CD4-positive, alpha-beta T cell treated with Interferon gamma for 1 hour (primary cell): ENCODE measurements around the gene BLMH.
"Not testable (repeated sequence)": the region's sequence is repeated elsewhere in the genome, so short reads cannot be mapped to it uniquely, and the experiment has no call there.

Experiments used
- DNase-seq: peaks from one replicate; pipeline ENCODE4 v3.0.0-alpha.2; 2020

Gene BLMH

DNA sequence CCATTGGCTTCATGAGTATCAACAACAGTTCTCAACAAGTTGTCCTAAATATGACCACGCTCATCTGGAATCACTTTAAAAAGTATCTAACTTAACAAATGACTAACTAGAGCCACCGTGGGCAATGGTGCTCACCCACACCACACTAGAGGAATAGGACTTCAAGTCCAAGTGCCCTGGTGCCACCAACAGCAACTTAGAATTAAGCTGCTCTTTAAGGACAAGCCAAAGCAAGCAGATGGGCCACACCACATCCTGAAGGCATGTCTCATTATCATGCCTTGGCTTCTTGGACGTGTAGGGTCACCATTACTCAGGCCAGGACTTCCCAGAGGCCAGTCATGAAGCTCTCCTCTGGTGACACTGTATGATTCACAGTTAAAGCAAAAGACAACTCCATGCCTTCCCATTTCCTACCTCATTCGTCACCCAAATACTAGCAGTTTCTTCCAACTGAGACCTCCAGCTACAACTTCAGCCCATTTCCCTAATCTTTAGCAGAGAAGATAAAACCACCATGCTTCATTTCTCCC, 46.8 kb downstream of the BLMH start:
- no peak for DNase-seq

DNA sequence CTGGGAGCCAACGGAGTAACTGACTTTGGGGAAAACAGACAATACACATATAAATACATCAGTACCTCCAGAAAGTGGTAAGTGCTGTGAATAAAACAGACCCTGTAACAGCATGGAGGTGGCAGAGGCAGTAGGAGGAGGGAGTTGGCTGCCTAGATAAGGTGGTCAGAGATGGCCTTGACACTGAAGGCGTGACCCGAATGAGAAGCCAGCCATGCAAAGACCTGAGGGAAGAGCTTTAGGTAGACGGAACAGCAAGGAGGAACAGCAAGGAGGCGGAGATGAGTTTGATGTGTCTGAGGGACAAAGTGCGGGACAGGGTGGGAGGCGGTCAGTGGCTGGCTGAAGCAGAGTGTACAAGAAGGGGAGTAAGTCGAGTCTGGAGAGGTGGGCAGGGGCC, 48.2 kb downstream of the BLMH start:
- no peak for DNase-seq

DNA sequence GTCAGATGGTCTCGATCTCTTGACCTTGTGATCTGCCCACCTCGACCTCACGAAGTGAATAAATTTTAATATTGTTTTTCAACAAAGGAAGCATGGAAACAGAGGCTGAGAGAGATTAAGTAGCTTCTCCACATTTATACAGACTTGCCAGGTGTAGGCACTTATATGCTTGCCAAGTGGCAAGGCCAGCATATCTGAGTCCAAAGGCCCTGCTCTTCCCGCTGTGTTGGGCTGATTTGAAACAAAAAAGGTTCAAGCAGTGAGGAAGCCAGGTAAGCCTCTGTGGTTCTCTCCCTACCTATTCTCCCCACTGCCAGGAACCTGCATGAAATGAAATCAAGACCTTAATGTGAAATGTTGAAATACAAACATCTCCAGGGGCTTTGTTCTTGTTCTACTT, 48.7 kb downstream of the BLMH start:
- DNase-seq: no peak

DNA sequence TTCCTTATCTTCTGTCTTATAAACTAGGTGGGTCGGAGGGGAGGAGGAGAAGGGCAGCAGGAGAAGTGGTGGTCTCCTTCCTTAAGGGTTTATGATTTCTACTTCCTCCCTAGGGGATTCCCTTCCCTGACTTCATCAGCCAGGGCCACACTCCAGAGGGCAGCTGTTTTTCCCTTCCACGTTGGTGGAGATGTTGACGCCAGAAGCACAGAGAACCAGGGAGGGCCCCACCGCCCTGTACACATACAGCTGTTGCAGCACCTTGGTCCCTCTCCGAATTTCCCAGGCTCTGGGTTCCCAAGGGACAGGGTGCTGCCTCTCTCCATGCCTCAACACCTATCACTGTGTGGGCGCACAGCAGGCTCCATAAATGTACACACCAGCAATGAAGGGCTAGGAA, 50.7 kb downstream of the BLMH start:
- DNase-seq: no peak

DNA sequence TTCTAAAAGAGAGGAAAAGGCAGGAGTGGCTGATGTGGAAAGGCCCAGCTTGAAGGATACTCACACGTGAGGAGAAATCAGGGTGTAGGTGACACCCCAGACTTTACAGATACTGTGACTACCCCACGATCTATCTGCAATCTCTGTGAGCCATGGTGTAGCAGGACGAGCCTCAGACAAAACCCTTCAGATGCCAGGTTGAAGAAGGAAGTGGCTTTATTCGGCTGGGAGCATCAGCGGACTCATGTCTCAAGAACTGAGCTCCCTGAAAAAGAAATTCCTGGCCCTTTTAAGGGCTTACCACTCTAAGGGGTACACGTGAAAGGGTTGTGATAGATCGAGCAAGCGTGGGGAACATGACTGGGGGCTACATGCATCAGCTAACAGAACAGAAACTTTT, 51.6 kb downstream of the BLMH start:
- DNase-seq: no peak

DNA sequence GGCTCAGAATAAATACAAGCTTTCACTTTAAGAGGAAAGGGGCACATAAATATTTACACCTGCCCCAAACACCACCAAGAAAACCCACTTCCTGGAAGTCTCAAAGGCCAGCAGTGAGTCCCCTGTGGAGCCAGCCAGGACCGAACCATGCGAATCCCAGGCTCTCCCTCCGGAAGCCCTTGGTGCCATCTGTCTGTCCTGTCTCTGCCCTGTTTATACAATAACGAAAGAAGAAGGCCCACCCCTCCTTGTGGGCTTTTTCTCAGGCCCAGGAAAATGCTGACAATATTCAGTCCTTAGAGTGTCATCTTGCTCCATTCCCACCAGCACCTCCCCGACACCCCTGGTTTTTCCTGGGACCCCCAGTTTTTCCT, 52.7 kb downstream of the BLMH start:
- DNase-seq: no peak

DNA sequence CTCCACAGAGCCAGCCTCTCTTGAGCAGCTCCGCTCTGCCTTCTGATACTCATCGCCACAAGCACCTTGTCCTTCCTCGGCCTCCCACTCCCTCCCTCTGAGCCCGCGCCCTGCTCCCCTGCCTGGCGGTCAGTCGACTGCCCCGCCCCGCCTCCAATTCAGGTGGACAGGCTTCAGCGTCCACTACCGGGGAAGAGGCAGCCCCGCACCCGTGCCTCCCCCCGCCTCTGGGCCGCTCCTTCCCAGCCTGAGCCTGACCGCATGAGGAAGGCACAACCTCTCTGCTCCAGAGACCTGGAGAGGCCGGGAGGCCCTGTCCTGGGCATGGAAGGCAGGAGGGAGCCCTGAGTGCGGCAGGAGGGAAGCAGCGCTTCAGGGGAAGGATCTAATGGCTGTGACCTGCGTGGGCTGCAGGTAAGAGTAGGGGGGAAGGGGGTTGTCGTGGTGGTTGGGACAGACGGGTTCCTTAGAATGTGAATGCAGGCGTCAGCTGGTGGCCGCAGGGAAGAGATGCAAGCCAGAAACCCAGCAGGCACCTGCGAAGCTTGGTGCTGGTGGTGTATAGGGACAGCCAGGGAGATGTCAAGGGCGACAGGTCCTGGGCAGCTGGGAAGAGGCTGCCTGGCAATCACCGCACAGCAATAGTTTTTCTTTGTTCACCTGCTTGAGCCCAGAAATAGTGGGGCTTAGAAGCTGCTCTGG, 53.2 kb downstream of the BLMH start:
- DNase-seq: no peak

DNA sequence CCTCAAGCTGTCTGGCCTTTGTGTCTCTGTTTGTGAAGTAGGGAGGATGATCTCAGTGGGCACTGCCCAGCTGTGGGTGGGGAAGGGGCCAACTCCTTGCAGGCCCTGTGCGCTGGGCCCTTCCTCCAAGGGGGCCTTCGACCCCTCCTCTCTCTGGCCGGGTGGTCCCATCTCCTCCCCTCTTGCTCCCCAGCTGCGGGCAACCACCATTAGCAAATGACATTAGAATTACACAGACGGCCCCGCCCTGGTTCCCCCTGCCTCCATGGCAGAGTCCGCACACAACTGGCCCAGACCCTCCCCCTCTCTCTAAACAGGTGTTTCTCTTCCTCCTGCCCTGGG, 53.8 kb downstream of the BLMH start:
- DNase-seq: no peak

DNA sequence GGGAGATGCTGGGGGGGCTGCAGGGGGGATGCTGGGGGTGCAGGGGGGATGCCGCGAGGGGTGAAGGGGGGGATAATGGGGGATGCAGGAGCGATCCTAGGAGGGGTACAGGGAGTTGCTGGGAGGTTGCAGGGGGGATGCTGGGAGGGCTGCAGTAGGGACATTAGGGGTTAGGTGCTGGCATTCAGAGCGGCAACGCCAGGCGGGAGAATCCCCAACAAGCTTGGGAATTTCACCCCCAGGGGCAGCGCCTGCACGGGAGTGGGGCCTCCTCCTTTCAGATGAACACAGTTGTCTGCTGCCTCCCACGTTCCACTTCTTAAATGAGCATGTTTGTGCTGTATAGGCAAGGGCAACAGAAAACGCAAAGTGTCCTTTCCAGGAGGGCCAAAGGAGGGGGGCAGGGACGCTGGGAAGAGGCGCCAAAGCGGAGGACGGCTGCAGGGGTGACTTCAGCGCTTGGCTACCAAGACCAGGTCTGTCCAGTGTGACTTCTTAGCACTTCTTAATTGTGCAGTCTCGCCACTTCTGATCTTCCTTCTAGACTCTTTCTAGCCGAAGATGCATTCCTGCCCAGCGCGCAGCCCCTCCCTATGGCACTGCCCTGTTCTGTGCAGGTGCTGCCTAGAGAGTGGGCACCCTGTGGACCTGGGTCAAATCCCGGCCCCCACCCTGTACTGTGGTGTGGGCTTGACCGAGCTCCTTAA, 54.3 kb downstream of the BLMH start:
- DNase-seq: no peak

DNA sequence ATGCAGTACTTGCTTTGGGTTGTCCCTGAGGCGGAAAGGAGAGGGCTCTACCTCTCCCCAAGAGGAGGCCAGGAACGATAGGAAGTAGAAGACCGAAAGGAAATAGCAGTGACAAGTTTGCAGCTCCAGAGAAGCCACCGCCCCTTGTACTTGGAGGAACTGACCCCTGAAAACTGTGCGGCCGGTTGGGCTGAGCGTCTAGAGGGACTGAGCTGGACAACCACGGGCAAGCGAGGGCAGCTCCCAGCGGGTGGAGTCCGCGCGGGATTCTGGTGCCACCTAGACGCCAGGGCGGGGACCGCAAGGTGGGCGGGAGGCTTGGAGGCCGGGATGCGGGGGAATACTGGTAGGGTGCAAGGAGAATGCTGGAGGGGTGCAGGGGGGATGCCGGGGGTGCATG, 55.0 kb downstream of the BLMH start:
- DNase-seq: peak; percentile 9

DNA sequence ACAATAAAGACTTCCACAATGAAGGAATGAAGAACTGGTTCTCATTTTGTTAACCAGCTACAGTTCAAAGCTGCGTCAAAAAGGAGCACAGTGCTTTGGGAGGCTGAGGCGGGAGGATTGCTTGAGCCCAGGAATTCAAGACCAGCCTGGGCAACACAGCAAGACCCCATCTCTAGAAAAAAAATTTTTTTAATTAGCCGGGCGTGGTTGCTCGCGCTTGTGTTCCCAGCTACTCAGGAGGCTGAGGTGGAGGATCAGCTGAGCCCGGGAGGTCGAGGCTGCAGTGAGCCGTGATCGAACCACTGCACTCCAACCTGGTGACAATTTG, 55.5 kb downstream of the BLMH start:
- no peak for DNase-seq

DNA sequence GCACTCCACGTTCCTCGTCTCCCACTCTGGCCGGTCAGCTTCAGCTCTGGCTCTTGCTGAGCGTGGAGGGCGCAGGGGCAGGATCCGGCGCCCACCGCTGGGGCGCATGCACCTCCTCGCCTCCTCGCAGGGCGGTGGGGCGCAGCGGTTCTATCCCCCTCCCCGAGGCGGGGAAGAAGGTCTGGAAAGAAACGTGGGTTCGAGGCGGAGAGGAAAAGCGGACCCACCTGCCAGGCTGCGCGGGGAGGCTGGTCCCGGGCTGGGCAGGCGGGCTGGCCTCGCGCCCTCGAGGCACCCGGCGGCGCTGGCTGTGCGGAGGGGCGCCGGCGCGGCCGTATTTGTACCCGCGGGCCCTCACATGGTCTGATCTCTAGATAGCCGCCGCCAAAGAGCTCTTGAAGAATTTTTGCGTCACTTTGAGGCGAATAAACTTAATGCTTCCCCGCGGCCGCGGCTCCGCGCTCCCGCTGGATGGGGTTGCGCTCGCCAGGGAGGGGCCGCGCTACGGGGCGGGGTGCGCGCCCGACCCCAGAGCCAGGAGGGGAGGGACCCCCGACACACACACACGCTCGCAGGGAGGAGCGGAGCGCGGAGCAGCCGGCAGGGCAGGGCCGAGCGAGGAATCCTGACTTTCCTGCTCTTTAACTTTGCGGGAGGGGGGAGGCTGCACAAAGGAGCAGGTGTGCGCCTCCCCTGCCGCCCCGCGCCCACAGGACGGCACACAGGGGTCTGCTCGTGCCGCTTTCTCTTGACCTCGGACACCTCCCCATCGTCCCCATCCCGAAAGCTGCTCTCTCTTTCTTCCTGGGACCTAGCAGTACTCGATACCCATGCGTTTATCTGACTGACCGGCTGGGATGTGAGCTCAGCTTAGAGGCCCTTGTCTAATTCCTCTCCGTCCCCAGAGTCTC, 56.1 kb downstream of the BLMH start, which contains the start of gene SLC6A4:
Gene SLC6A4 (minus strand): TSS at position 312 of the 911 bp plus-strand sequence. CDS start 13,739 bp downstream, outside the sequence.
- no peak for DNase-seq

DNA sequence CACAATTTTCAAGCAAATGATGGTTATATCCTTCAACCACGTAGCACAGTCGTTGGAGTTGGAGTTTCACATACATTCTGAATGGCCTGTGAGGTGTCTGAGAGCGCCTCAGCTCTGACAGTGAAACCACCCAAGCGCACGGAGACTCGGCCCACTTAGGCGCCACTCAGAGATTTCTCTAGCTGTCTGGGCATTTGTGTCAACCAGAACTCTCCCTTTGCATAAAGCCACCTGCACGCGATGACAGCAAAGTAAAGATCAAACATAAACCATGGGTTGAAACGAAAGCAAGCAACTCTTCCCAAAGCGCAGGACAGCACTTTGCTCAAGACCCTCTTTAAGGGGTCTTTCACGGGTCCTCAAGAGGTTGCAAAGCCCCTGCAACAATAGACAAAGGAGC, 56.8 kb downstream of the BLMH start:
- no peak for DNase-seq

DNA sequence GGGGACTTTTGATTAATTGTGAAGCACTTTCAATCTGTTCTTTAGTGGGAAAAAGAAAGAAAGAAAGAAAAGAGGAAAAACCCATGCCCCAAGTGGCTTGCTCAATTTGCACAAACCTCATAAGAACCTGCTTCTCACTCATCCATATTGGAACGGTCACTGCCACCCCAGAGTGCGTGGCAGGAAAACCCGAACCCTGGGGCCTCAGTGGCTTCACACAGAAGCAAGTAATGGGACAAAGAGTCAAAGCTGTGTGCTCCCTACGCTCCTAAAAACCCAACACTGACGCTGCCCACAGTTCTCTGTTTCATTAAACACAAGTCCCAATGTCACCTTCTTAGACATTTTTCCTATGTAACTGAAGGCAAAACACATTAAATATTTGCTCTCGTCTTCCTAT, 57.4 kb downstream of the BLMH start:
- no peak for DNase-seq

DNA sequence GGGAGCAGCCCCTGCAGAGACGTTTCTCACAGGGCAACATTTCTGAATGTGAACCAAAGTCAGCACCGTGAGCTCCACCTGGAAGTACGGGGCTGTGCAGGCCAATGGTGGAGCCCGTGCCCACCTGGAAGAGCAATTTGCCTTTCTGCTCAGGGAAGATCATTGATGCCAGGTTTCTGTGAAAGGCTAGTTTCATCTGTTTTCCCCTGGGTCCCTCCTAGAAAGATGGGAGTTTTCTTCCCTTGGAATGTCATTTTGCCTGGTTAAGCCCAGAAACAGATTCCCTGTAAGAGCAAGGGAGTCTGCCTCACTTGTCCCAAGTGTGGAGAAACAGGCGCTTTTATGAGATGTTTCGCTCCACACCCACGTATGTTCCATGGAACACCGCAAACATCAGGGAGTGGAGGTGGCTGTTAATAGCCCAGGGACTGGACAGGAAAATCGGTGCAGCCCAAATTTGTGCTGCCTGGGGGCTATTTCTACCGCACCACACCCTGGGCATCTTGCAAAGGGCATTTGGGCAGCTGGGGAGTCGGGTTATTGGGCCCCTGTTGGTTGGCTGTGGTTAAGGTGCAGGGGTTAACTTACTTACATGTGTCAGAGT, 58.8 kb downstream of the BLMH start:
- DNase-seq: no peak

DNA sequence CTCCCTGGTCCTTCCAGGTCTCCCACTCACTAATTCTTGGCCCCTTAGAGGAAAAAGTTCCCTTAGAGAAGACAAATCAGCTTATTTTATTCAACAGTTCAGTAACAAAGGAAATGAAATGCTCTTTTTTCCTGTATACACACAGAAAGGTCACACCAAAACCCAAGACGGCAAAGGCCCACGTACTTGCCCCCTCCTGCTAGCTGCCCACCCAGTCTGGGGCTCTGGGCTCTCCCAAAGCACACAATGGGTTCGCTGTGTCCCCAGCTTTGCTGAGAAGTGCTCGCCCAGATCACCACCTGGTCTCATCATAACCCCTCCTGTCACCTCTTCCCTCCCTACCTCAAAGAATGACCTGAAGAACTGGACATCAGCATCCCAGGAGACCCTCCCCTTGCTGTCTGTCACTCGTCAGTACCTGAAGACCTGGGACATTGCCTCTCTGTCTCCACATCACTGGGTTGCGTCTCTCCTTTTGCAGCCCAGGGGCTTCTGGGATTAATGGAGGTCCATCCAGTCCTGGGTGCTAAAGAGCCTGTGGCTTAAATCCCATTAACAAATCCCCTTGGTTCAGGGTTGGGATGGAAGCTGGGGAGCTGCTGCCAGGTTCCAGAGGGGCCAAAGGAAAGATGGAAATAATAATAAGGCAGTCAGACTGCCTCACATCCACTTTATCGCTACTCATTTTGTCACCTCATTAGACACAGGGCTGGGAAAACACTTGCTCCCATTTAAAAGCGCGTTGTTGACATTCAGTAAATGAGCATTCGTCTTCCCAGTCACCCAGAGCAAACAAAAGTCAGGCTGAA, 59.5 kb downstream of the BLMH start:
- DNase-seq: no peak

DNA sequence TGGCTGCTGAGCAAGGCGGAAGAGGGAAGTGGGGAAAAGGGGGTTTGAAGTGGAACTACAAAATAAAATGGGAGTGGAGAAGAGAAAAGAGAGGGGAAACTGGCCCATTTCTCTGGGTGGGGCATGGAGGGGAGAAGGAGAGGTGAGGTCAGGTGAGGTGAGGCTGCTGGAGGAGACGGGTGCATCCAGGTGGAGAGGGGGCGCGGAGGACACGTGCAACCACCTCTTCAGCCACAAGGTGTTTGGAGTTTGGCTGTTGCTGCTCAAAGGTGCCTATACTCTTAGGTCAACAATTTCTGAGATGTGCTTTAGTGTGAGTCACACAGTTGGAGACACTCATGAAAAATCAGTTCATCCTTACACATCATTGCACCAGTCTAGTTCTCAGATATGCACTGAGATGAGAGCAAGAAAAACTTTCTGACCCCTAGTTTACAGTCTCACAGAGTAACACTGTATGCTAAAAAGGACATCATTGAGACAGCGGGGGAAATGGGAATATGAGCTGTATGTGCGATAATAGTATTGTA, 61.1 kb downstream of the BLMH start:
- no peak for DNase-seq

DNA sequence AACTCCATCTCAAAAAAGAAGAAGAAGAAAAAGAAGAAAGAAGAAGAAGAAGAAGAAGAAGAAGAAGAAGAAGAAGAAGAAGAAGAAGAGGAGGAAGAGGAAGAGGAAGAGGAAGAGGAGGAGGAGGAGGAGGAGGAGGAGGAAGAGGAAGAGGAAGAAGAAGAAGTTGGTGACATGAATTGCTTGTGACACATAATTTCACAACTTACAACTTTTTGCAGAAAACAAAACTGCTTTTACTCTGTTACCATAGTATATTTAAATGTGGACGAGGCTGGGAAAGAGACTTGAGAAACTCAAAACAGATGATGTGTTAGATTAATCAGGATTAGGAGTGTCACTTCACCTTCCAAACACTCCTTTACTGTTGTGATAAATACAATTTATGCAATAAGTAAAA, 61.7 kb downstream of the BLMH start:
- not testable (repeated sequence) for DNase-seq

DNA sequence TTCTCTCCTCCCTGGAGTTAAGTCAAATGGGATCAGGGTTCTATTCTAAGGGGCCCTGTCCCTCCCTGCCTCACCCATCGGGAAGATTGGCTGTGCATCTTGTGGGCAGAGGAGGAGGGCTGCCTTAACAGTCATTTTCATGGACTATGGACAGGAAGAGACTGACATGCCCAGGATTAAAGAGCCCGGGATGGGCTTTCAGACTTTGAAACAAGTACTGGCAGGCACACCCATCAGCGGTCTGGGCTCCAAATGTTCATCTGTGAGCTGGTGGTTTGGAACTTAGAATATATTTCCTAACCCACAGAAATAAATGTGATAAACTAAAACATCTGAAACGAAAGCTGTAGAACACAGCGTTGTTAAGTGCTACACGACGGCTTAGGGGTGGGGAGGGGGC, 62.7 kb downstream of the BLMH start:
- DNase-seq: no peak

DNA sequence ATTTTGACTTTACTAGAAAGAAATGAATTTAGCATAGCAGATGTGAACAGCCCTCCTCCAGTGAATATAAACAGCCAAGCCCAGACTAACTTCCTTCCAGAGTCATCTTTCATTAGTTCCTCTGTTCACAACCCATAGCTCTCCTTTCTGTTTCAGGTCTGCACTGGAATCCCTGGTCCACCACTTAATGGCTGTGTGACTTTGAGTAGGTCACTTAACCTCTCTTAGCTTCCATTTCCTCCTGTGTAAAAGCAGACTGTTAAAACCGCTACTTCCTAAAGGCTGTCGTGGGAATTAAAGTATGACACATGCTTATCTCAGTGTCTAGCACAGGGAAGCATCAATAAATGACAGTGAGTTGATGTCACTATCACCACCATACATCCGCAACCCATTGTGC, 63.7 kb downstream of the BLMH start:
- no peak for DNase-seq

DNA sequence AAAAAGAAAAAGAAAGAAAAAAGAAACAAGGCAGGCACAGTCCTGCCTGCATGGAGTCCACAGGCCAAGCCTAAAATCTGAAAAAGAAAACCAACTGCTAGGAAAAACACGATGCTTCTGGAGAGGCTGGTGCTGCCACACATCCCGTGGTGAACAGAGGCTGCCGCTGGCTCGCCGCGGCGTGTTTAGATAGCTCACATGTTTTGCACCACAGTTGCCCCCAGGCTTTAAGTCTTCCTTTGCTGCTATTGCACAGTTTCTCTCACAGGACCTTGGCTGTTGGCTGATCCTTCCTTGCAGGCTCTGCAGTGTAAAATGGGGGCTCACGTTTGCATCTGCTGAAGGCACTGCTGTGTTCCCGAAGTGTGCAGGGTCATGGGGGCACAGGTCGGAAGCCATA, 64.9 kb downstream of the BLMH start:
- no peak for DNase-seq

DNA sequence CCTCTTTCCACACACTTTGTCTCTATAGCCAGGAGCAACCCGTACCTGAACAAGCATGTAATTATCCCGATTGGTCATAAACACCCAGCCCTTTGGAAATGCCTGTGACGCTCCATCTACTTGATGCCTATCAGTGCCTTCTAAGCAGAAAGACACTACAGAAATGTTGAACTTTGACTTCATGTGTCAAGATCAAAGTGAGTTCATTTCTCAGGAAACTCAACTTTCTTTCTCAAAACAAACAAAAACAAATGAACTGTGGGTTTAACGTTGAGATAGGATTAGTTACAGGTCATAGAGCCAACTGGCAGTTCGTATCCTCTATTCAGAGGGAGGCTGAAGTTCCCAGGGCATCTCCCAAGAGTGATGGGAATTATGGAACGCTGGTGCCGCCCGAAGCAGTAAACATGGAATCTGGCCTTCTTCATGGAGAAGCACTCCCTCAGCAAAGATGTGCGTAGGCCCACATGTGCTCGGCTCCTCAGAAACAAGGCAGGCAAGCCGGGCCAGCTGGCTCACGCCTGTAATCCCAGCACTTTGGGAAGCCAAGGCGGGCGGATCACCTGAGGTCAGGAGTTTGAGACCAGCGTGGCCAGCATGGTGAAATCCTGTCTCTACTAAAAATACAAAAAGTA, 65.7 kb downstream of the BLMH start:
- DNase-seq: no peak
